GM12878 (cell line): ENCODE results near the gene FLT1. TPM values are rescaled to one million over a fixed set of nuclear protein-coding genes. Genes with fewer than 3 reads are reported as not detected.

Experiments used
- ATF3 ChIP-seq: IDR thresholded peaks from 2 replicates; pipeline ENCODE4 v1.6.1; 2011; ENCODE audit warnings: low read depth, mild to moderate bottlenecking, low read length, moderate library complexity, borderline replicate concordance; ENCODE audit errors: extremely low read depth
- CHD1 ChIP-seq: IDR thresholded peaks from 2 replicates; pipeline ENCODE4 v1.6.1; 2012; ENCODE audit warnings: low read depth, low read length, improper control_type of control experiment
- CHD4 ChIP-seq: fragments of 200-600 bp; sonication (generic); IDR thresholded peaks from 2 replicates; pipeline ENCODE4 v1.6.1; 2016; ENCODE audit warnings: mild to moderate bottlenecking
- CUX1 ChIP-seq: IDR thresholded peaks from 2 replicates; pipeline ENCODE4 v1.6.1; 2012; ENCODE audit warnings: improper control_type of control experiment, low read depth, low read length; ENCODE audit not compliant: insufficient replicate concordance
- ETV6 ChIP-seq, 2 experiments: fragments of 450-650 bp in 1 of 2; IDR thresholded peaks in 1 of 2; conservative IDR thresholded peaks in 1 of 2; 2 replicates each; pipeline ENCODE4 v1.6.1; 2014; ENCODE audit warnings: antibody characterized with exemption in 1 of 2, borderline replicate concordance in 1 of 2, low read depth in 1 of 2, mild to moderate bottlenecking in 1 of 2, moderate library complexity in 1 of 2
- IKZF2 ChIP-seq, 2 experiments: fragments of 450-650 bp; IDR thresholded peaks; 2 replicates each; pipeline ENCODE4 v1.6.1; 2017; ENCODE audit warnings: mild to moderate bottlenecking in 2 of 2, moderate library complexity in 2 of 2
- IRF4 ChIP-seq: IDR thresholded peaks from 2 replicates; pipeline ENCODE4 v1.6.1; 2011; ENCODE audit warnings: low read depth, low read length
- MEF2B ChIP-seq: fragments of 450-650 bp; IDR thresholded peaks from 2 replicates; pipeline ENCODE4 v1.6.1; 2018; ENCODE audit warnings: mild to moderate bottlenecking, moderate library complexity; ENCODE audit not compliant: partially characterized antibody, poor library complexity, severe bottlenecking
- MXI1 ChIP-seq: fragments of 150-350 bp; IDR thresholded peaks from 2 replicates; pipeline ENCODE4 v1.6.1; 2011; ENCODE audit warnings: low read depth, mild to moderate bottlenecking, inconsistent platforms, low read length, improper control_type of control experiment
- PAX5 ChIP-seq: IDR thresholded peaks from 2 replicates; pipeline ENCODE4 v1.6.1; 2011; ENCODE audit warnings: low read depth, low read length, borderline replicate concordance
- PAX8 ChIP-seq: fragments of 450-650 bp; IDR thresholded peaks from 2 replicates; pipeline ENCODE4 v1.6.1; 2017; ENCODE audit warnings: mild to moderate bottlenecking, moderate library complexity
- POU2F2 ChIP-seq: IDR thresholded peaks from 3 replicates; pipeline ENCODE4 v1.6.1; 2011; ENCODE audit warnings: low read depth, mild to moderate bottlenecking, low read length, borderline replicate concordance
- SIN3A ChIP-seq: IDR thresholded peaks from 2 replicates; pipeline ENCODE4 v1.6.1; 2012; ENCODE audit warnings: low read depth, low read length, improper control_type of control experiment
- SREBF2 ChIP-seq: IDR thresholded peaks from 2 replicates; pipeline ENCODE4 v1.6.1; 2012; ENCODE audit warnings: mild to moderate bottlenecking, low read length
- TCF12 ChIP-seq: IDR thresholded peaks from 2 replicates; pipeline ENCODE4 v1.6.1; 2011; ENCODE audit warnings: low read depth, mild to moderate bottlenecking, low read length
- ZNF207 ChIP-seq: fragments of 450-650 bp; IDR thresholded peaks from 2 replicates; pipeline ENCODE4 v1.6.1; 2014; ENCODE audit warnings: antibody characterized with exemption, mild to moderate bottlenecking, borderline replicate concordance
- ZNF592 ChIP-seq: fragments of 450-650 bp; IDR thresholded peaks from 2 replicates; pipeline ENCODE4 v1.6.1; 2017; ENCODE audit warnings: mild to moderate bottlenecking, moderate library complexity
- ZZZ3 ChIP-seq: IDR thresholded peaks from 2 replicates; pipeline ENCODE4 v1.6.1; 2011; ENCODE audit warnings: low read depth; ENCODE audit not compliant: control insufficient read depth, insufficient read length
- polyA plus RNA-seq, 11 experiments: library from polyadenylated mRNA; depleted of rRNA in 4 of 11; unstranded in 6 of 11; stranded (reverse) in 5 of 11; fragments of >200 nt; fragmentation: Nextera tagmentation in 4 of 11; fragmentation: Illumina TruSeq in 1 of 11; extraction: Ambion mirVana in 4 of 11; extraction: Trizol in 1 of 11; gene quantifications; 1 replicate in 1 of 11; 2 replicates in 10 of 11; pipeline versions ENCODE4 v1.2.1 to v1.2.3, GENCODE V29; 2011 to 2016; ENCODE audit warnings: inconsistent platforms in 2 of 11, missing spikeins in 2 of 11, low read depth in 1 of 11
- total RNA-seq, 4 experiments: library from RNA; depleted of rRNA in 3 of 4; stranded (reverse); fragments of >200 nt in 3 of 4; fragmentation: Illumina TruSeq in 1 of 4; extraction: Trizol in 1 of 4; gene quantifications; 2 replicates each; pipeline versions ENCODE4 v1.2.1 to v1.2.3, GENCODE V29; 2013 to 2021
- TF ChIP-seq, protein P1 (sequence below): IDR thresholded peaks from 2 replicates; pipeline ENCODE4 v1.6.1; 2012; ENCODE audit warnings: low read depth, low read length, improper control_type of control experiment

FLT1 gene
- total and polyA plus RNA-seq, 10 of the 15 experiments (the other 5 are each of a cell fraction or from before 2014, with no cell fraction given): 0.55 to 5.6 (median 0.84) TPM

- TF ChIP-seq ATF3 (no peak), ZNF207 (no peak), IKZF2 (IDR thresholded peaks at IDR 0.05) (peak; percentile 69 to 72; a peak in 3 of 4 replicates), PAX5 (no peak), PAX8 (no peak), SIN3A (no peak), CUX1 (no peak), CHD1 (no peak), MXI1 (no peak), TCF12 (0 out of 2 replicates have a peak, but pooled peaks have one; percentile 20), POU2F2 (no peak), ZZZ3 (no peak), IRF4 (no peak), SREBF2 (no peak), ETV6 (conservative IDR thresholded peaks at IDR 0.05 in 1 of 2, IDR thresholded peaks at IDR 0.05 in 1 of 2; ENCODE audit: borderline replicate concordance in 1 of 2, low read depth in 1 of 2) (peak in 1 of 2 experiments; percentile 56; a peak in 1 of 4 replicates), MEF2B (peak; percentile 58), CHD4 (no peak), ZNF592 (0 out of 2 replicates have a peak, but pooled peaks have one; percentile 23)
- TF ChIP-seq, protein P1, sequence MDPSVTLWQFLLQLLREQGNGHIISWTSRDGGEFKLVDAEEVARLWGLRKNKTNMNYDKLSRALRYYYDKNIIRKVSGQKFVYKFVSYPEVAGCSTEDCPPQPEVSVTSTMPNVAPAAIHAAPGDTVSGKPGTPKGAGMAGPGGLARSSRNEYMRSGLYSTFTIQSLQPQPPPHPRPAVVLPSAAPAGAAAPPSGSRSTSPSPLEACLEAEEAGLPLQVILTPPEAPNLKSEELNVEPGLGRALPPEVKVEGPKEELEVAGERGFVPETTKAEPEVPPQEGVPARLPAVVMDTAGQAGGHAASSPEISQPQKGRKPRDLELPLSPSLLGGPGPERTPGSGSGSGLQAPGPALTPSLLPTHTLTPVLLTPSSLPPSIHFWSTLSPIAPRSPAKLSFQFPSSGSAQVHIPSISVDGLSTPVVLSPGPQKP: no peak
Observed at GRCh38 chr13:28401303-28402056, 93.4 kb downstream of the FLT1 start (continued).
